GM10248 (cell line): ENCODE results near the gene ATP2B3.

Experiments used
- CTCF ChIA-PET: fragments of 300-600 bp; sonication (Branson Sonifier 250); formaldehyde crosslinking; extraction: SDS; loops from one replicate; lab custom pipeline; 2021; ENCODE audit warnings: antibody characterized with exemption; lab: Yijun Ruan, JAX
- POLR2A ChIA-PET: fragments of 350-650 bp; sonication (Branson Sonifier 250); formaldehyde crosslinking; extraction: SDS; loops from one replicate; lab custom pipeline; 2020; ENCODE audit warnings: antibody characterized with exemption; lab: Yijun Ruan, JAX
- DNase-seq: peaks from one replicate; pipeline ENCODE4 v3.0.0; 2012; ENCODE audit errors: extremely low spot score
- TF ChIP-seq, protein P1 (sequence below): IDR thresholded peaks from 2 replicates; pipeline ENCODE4 v1.5.1; 2012; ENCODE audit warnings: mild to moderate bottlenecking, low read depth; ENCODE audit errors: extremely low read depth, missing control alignments, control extremely low read depth

The ATP2B3 gene

DNA sequence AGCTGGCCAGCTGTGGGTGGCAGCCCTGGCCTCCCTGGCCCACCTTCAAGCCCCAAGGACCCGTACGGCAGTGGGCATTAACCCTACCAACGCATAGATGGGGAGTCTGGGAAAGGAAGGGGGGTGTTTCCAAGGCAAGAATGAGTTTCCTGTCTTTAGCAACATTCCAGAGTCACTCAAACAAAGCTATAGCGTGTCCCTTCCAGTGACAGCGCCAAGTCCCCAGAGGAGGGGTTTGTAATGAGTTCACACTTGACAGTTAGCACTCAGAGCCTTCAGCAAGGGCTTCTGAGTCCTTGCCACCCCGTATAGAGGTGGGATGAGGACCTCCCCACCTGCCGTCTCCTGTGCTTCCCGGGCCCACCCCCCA, 20.9 kb upstream of the ATP2B3 start:
- TF ChIP-seq, protein P1, sequence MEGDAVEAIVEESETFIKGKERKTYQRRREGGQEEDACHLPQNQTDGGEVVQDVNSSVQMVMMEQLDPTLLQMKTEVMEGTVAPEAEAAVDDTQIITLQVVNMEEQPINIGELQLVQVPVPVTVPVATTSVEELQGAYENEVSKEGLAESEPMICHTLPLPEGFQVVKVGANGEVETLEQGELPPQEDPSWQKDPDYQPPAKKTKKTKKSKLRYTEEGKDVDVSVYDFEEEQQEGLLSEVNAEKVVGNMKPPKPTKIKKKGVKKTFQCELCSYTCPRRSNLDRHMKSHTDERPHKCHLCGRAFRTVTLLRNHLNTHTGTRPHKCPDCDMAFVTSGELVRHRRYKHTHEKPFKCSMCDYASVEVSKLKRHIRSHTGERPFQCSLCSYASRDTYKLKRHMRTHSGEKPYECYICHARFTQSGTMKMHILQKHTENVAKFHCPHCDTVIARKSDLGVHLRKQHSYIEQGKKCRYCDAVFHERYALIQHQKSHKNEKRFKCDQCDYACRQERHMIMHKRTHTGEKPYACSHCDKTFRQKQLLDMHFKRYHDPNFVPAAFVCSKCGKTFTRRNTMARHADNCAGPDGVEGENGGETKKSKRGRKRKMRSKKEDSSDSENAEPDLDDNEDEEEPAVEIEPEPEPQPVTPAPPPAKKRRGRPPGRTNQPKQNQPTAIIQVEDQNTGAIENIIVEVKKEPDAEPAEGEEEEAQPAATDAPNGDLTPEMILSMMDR = no peak
- ChIA-PET CTCF (no interaction called here), POLR2A (no interaction called here)
- DNase-seq = no peak

DNA sequence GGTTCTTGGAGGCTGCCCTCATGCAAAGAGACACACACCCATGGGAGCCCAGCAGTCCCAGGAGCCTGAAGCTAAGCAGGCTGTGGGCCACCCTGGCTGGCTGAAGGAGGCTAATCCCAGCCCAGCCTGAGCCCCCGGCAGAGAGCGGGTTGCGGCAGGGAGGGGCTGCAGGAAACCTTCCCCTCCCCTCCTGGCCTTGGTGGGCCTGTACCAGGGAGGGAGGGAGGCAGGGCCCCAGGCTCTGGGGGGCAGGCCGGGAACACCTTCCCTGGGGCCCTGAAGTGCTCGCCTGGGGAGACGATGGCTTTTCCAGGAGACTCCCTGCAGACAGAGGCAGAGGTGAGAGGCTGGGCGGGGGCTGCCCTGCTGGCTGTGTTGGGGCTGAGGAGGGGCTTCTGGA, 19.0 kb upstream of the ATP2B3 start:
- TF ChIP-seq, protein P1 = no peak
- ChIA-PET CTCF (interaction anchor here (0.8 to 1.2 kb wide), 2 partner anchors 8 to 28 kb away, joined by 3 to 6 read pairs; partner anchors contain the start of gene HAUS7), POLR2A (no interaction called here)
- no peak for DNase-seq

DNA sequence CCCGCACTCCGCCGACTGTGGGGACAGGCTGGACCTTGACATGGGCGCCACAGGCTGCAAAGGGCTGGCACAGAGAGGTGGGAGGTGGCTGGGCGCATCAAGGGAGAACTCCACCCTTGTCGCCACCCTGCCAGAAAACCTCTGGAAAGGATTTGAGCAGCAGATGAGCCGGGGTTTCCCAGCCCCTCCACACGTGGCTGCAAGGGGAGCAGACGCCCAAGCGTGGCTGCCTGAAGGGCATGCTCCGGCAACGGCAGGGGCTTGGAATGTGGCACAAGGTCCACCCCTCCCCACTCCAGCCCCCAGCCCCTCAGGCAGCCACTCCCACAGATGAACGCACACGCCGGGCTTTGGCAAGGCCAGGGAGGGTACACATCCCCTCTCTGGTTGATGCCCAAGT, 18.1 kb upstream of the ATP2B3 start:
- CTCF ChIA-PET = no interaction called here
- TF ChIP-seq, protein P1 = no peak
- POLR2A ChIA-PET = no interaction called here
- no peak for DNase-seq

DNA sequence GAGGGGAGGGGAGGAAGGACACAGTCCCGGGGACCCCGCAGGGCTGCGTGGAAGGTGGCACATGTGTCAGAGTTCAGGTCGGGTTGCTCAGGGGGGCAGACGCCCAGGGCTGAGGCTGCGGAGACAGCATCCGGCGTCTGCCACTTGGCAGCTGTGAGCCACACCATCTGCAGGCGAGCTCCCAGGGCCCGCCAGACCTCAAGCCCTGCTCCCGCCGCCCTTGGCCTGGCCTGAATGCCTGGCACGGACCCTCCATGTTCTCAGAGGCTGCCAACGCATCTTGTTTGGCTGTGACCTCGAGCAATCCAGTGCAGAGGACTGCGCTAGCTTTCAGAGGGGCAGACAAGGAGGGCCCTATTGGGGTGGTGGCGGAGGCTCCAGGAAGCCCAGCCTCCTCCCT, 17.6 kb upstream of the ATP2B3 start:
- ChIA-PET POLR2A (no interaction called here), CTCF (no interaction called here)
- TF ChIP-seq, protein P1 = no peak
- DNase-seq = no peak

DNA sequence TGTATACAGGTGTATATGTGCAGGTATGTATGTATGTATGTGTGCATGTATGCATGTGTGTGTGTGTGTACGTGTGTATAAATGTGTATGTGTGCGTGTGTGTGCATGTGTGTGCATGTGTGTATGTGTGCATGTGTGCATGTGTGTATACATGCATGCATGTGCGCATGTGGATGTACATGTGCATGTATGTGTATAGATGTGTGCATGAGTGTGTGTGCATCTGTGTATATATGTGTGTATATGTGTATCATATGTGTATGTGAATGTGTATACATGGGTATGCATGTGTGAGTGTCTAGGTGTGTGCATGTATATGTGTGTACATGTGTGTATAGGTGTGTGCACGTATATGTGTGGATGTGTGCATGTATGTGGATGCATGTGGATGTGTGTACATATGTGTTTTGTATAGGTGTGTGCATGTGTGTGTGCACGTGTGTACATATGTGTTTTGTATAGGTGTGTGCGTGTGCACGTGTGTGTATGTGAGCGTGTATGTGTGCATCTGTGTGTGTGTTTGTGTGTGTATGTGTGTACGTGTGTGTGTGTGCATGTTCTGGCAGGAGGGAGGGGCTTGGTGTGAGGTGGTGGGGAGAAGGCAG, 16.7 kb upstream of the ATP2B3 start:
- DNase-seq = no peak
- POLR2A ChIA-PET = no interaction called here
- TF ChIP-seq, protein P1 = no peak
- CTCF ChIA-PET = no interaction called here

DNA sequence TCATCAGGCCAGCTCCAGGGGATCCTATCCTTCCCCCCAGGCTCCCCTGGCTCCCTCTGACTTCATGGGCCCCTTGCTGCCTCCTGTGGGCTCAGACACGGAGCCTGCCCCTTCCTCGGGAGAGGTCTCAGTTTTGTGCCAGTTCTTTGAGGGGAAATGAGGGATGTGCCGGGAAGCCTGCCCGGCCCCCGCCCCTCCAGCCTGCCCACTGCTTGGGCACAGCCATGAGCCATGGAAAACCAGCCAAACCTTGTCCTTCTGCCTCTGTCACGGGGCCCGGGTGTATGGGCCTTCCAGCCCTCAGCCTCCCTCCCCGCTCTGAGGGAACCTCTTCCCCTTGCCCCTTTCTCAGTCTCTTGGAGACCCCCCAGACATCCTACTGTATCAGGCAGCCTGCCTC, 15.9 kb upstream of the ATP2B3 start:
- POLR2A ChIA-PET = no interaction called here
- CTCF ChIA-PET = no interaction called here
- TF ChIP-seq, protein P1 = no peak
- no peak for DNase-seq
